ENCODE results near the gene RSU1. TPM values are rescaled to one million over a fixed set of nuclear protein-coding genes. Genes with fewer than 3 reads are reported as not detected.

RSU1 gene
- total RNA-seq, 1 donor from 2014 or later: 25.0 TPM

- FAIRE-seq (no peak), DNase-seq (ENCODE audit: low read depth) (no peak)
- H3K36me3 ChIP-seq (ENCODE audit: control insufficient read depth, insufficient read depth, low read length): no peaks in the 10 kb centered on the region
- no peak for TF ChIP-seq CTCF (IDR thresholded peaks at IDR 0.05; ENCODE audit: insufficient read depth, low read length, severe bottlenecking)
- no peaks in the 10 kb centered on the region for H3K27me3 ChIP-seq (ENCODE audit: control insufficient read depth, insufficient read depth, low read length)
- no peak overlapping the region for H3K4me3 ChIP-seq (ENCODE audit: low read depth, low read length)
These were observed 81.6 kb downstream of the RSU1 start for GRCh38 chr10:16735671-16736070.

- H3K4me3 ChIP-seq (ENCODE audit: low read depth, low read length): no peak overlapping the region
- FAIRE-seq (no peak), DNase-seq (ENCODE audit: low read depth) (peak; percentile 37)
- no peaks in the 10 kb centered on the region for H3K27me3 ChIP-seq (ENCODE audit: control insufficient read depth, insufficient read depth, low read length)
- H3K36me3 ChIP-seq (ENCODE audit: control insufficient read depth, insufficient read depth, low read length): no peaks in the 10 kb centered on the region
- TF ChIP-seq CTCF (IDR thresholded peaks at IDR 0.05; ENCODE audit: insufficient read depth, low read length, severe bottlenecking): no peak
These were observed 84.8 kb downstream of the RSU1 start for GRCh38 chr10:16732376-16732775.

GRCh38 chr10:16728266-16728665 is 89.0 kb downstream of the RSU1 start:
- H3K4me3 ChIP-seq (ENCODE audit: low read depth, low read length): no peak overlapping the region
- DNase-seq (ENCODE audit: low read depth) (no peak), FAIRE-seq (no peak)
- no peaks in the 10 kb centered on the region for H3K27me3 ChIP-seq (ENCODE audit: control insufficient read depth, insufficient read depth, low read length)
- H3K36me3 ChIP-seq (ENCODE audit: control insufficient read depth, insufficient read depth, low read length): no peaks in the 10 kb centered on the region
- TF ChIP-seq CTCF (IDR thresholded peaks at IDR 0.05; ENCODE audit: insufficient read depth, low read length, severe bottlenecking): no peak

GRCh38 chr10:16727666-16728065 is 89.6 kb downstream of the RSU1 start:
- H3K36me3 ChIP-seq (ENCODE audit: control insufficient read depth, insufficient read depth, low read length): no peaks in the 10 kb centered on the region
- no peak overlapping the region for H3K4me3 ChIP-seq (ENCODE audit: low read depth, low read length)
- H3K27me3 ChIP-seq (ENCODE audit: control insufficient read depth, insufficient read depth, low read length): no peaks in the 10 kb centered on the region
- FAIRE-seq (no peak), DNase-seq (ENCODE audit: low read depth) (no peak)
- no peak for TF ChIP-seq CTCF (IDR thresholded peaks at IDR 0.05; ENCODE audit: insufficient read depth, low read length, severe bottlenecking)

- FAIRE-seq (no peak), DNase-seq (ENCODE audit: low read depth) (no peak)
- no peak for TF ChIP-seq CTCF (IDR thresholded peaks at IDR 0.05; ENCODE audit: insufficient read depth, low read length, severe bottlenecking)
- H3K4me3 ChIP-seq (ENCODE audit: low read depth, low read length): no peak overlapping the region
- H3K36me3 ChIP-seq (ENCODE audit: control insufficient read depth, insufficient read depth, low read length): no peaks in the 10 kb centered on the region
- H3K27me3 ChIP-seq (ENCODE audit: control insufficient read depth, insufficient read depth, low read length): no peaks in the 10 kb centered on the region
These were observed 92.7 kb downstream of the RSU1 start for GRCh38 chr10:16724509-16724908.

GRCh38 chr10:16720812-16721211 is 96.4 kb downstream of the RSU1 start:
- H3K4me3 ChIP-seq (ENCODE audit: low read depth, low read length): no peak overlapping the region
- DNase-seq (ENCODE audit: low read depth) (no peak), FAIRE-seq (no peak)
- no peak for TF ChIP-seq CTCF (IDR thresholded peaks at IDR 0.05; ENCODE audit: insufficient read depth, low read length, severe bottlenecking)
- no peaks in the 10 kb centered on the region for H3K36me3 ChIP-seq (ENCODE audit: control insufficient read depth, insufficient read depth, low read length)
- no peaks in the 10 kb centered on the region for H3K27me3 ChIP-seq (ENCODE audit: control insufficient read depth, insufficient read depth, low read length)

All from bronchial epithelial cell (primary cell).